HepG2 (cell line): ENCODE results near the gene ZNF324B. TPM values are rescaled to one million over a fixed set of nuclear protein-coding genes. Genes with fewer than 3 reads are reported as not detected.
A peak's percentile ranks its signal among the peaks of the same experiment; 100 is the strongest.

ENCODE experiments used
- BRF2 ChIP-seq: sonication (generic); formaldehyde crosslinking; IDR thresholded peaks from 2 replicates; pipeline ENCODE4 v1.8.1; 2022; ENCODE audit warnings: mild to moderate bottlenecking, missing genetic modification reagents
- ELF4 ChIP-seq: sonication (generic); formaldehyde crosslinking; IDR thresholded peaks from 2 replicates; pipeline ENCODE4 v1.5.0; 2020; ENCODE audit warnings: missing genetic modification reagents, mild to moderate bottlenecking, moderate library complexity, borderline replicate concordance
- FUBP1 ChIP-seq: sonication (generic); formaldehyde crosslinking; IDR thresholded peaks from 2 replicates; pipeline ENCODE4 v1.5.1; 2020; ENCODE audit warnings: missing genetic modification reagents, mild to moderate bottlenecking, borderline replicate concordance
- MTF1 ChIP-seq: sonication (generic); formaldehyde crosslinking; IDR thresholded peaks from 2 replicates; pipeline ENCODE4 v1.5.0; 2020; ENCODE audit warnings: missing genetic modification reagents
- RERE ChIP-seq: IDR thresholded peaks from 2 replicates; pipeline ENCODE4 v1.6.1; 2016; ENCODE audit warnings: low read depth, missing genetic modification reagents, missing compliant biosample characterization
- SCMH1 ChIP-seq: sonication (generic); formaldehyde crosslinking; IDR thresholded peaks from 2 replicates; pipeline ENCODE4 v1.9.0; 2021; ENCODE audit warnings: missing genetic modification reagents, mild to moderate bottlenecking, borderline replicate concordance
- SKI ChIP-seq: fragments of 450-650 bp; IDR thresholded peaks from one replicate; pipeline ENCODE4 v1.6.1; 2018; ENCODE audit warnings: mild to moderate bottlenecking; ENCODE audit not compliant: partially characterized antibody
- SRY ChIP-seq: sonication (generic); formaldehyde crosslinking; IDR thresholded peaks from 2 replicates; pipeline ENCODE4 v1.8.0; 2022; ENCODE audit warnings: mild to moderate bottlenecking, missing genetic modification reagents
- SSRP1 ChIP-seq: IDR thresholded peaks from 2 replicates; pipeline ENCODE4 v1.6.1; 2016; ENCODE audit warnings: control low read depth
- ZBTB14 ChIP-seq: sonication (generic); formaldehyde crosslinking; IDR thresholded peaks from 2 replicates; pipeline ENCODE4 v1.4.0; 2020; ENCODE audit warnings: missing genetic modification reagents
- ZBTB4 ChIP-seq: sonication (generic); formaldehyde crosslinking; IDR thresholded peaks from 2 replicates; pipeline ENCODE4 v1.4.0; 2020; ENCODE audit warnings: missing genetic modification reagents, mild to moderate bottlenecking, borderline replicate concordance
- ZFP62 ChIP-seq: sonication (generic); formaldehyde crosslinking; IDR thresholded peaks from 2 replicates; pipeline ENCODE4 v1.4.0; 2020; ENCODE audit warnings: missing genetic modification reagents
- ZNF337 ChIP-seq: sonication (generic); formaldehyde crosslinking; IDR thresholded peaks from 2 replicates; pipeline ENCODE4 v1.5.1; 2020; ENCODE audit warnings: missing genetic modification reagents, low read depth, mild to moderate bottlenecking, borderline replicate concordance
- ZNF598 ChIP-seq: sonication (generic); formaldehyde crosslinking; IDR thresholded peaks from 2 replicates; pipeline ENCODE4 v1.5.1; 2020; ENCODE audit warnings: mild to moderate bottlenecking, missing genetic modification reagents, borderline replicate concordance
- polyA plus RNA-seq, 8 experiments: library from polyadenylated mRNA; depleted of rRNA in 3 of 8; stranded (reverse) in 7 of 8; unstranded in 1 of 8; fragments of >200 nt; fragmentation: Illumina TruSeq in 4 of 8; extraction: Trizol in 4 of 8; gene quantifications; 2 replicates each; pipeline versions ENCODE4 v1.2.1 to v1.2.3, GENCODE V29; 2011 to 2016; ENCODE audit warnings: low read depth in 4 of 8, missing spikeins in 1 of 8, mixed read lengths in 1 of 8; ENCODE audit not compliant: insufficient read depth in 1 of 8
- total RNA-seq, 5 experiments: library from RNA; depleted of rRNA; stranded (reverse); fragments of >200 nt; fragmentation: Illumina TruSeq; extraction: Trizol; gene quantifications; 2 replicates each; pipeline ENCODE4 v1.2.3, GENCODE V29; 2016; ENCODE audit warnings: low read depth in 1 of 5

ZNF324B gene
- total and polyA plus RNA-seq, 2 of the 13 experiments (the other 11 are each of a cell fraction or from before 2014, with no cell fraction given): 0.53 to 3.0 TPM

- TF ChIP-seq ZBTB4 (CRISPR knock-in tag): no peak
- TF ChIP-seq SRY: no peak
- no peak for TF ChIP-seq ZBTB14 (CRISPR knock-in tag)
- no peak for TF ChIP-seq ZNF598
- TF ChIP-seq ZFP62 (CRISPR knock-in tag): no peak
- TF ChIP-seq MTF1 (CRISPR knock-in tag): no peak
- TF ChIP-seq SSRP1 (CRISPR knock-in tag): no peak
- TF ChIP-seq SKI: peak; percentile 9
- TF ChIP-seq BRF2: no peak
- TF ChIP-seq SCMH1 (CRISPR knock-in tag): no peak
- no peak for TF ChIP-seq RERE (CRISPR knock-in tag)
- no peak for TF ChIP-seq ZNF337
- no peak for TF ChIP-seq ELF4 (CRISPR knock-in tag)
- no peak for TF ChIP-seq FUBP1
Observed at GRCh38 chr19:58451358-58452101, at the start of gene ZNF324B (continued).
